MM.1S (cell line): Measurements from ENCODE around the gene FYN.

Experiments used
- DNase-seq: peaks from one replicate; pipeline ENCODE4 v3.0.0-alpha.2; 2015
- H2AFZ ChIP-seq: fragments of 300-600 bp; sonication (generic); 2 replicates; pipeline ENCODE4 v1.6.0; 2016; ENCODE audit warnings: antibody characterized with exemption, low read length
- H3F3A ChIP-seq: fragments of 300-600 bp; sonication (generic); 2 replicates; pipeline ENCODE4 v1.6.1; 2016; ENCODE audit warnings: mild to moderate bottlenecking, antibody characterized with exemption, low read length, moderate library complexity, mixed read lengths; ENCODE audit not compliant: insufficient read depth
- H3K27ac ChIP-seq: fragments of 300-600 bp; sonication (generic); 2 replicates; pipeline ENCODE4 v1.5.1; 2016; ENCODE audit warnings: mild to moderate bottlenecking, low read length
- H3K27me3 ChIP-seq: fragments of 300-600 bp; sonication (generic); replicated peaks from 2 replicates; pipeline ENCODE4 v1.6.0; 2016; ENCODE audit warnings: low read length; ENCODE audit not compliant: insufficient read depth
- H3K36me3 ChIP-seq: fragments of 300-600 bp; sonication (generic); replicated peaks from 2 replicates; pipeline ENCODE4 v1.6.1; 2016; ENCODE audit warnings: mild to moderate bottlenecking, low read length, mixed read lengths; ENCODE audit not compliant: insufficient read depth
- H3K4me1 ChIP-seq: fragments of 300-600 bp; sonication (generic); 2 replicates; pipeline ENCODE4 v1.6.1; 2016; ENCODE audit warnings: low read length, mixed read lengths
- H3K4me2 ChIP-seq: fragments of 300-600 bp; sonication (generic); 2 replicates; pipeline ENCODE4 v1.6.0; 2016; ENCODE audit warnings: low read depth, low read length
- H3K4me3 ChIP-seq: fragments of 300-600 bp; sonication (generic); 2 replicates; pipeline ENCODE4 v1.5.1; 2016; ENCODE audit warnings: low read length, mixed read lengths
- H3K79me2 ChIP-seq: fragments of 300-600 bp; sonication (generic); 2 replicates; pipeline ENCODE4 v1.6.1; 2016; ENCODE audit warnings: mixed run types, low read length, mixed read lengths
- H3K9ac ChIP-seq: fragments of 300-600 bp; sonication (generic); 2 replicates; pipeline ENCODE4 v1.6.1; 2016; ENCODE audit warnings: low read length, mixed read lengths
- H3K9me2 ChIP-seq: fragments of 300-600 bp; sonication (generic); replicated peaks from 2 replicates; pipeline ENCODE4 v1.6.1; 2016; ENCODE audit warnings: mild to moderate bottlenecking, low read length, mixed read lengths; ENCODE audit not compliant: insufficient read depth
- H3K9me3 ChIP-seq: fragments of 300-600 bp; sonication (generic); replicated peaks from 2 replicates; pipeline ENCODE4 v1.6.1; 2016; ENCODE audit warnings: mild to moderate bottlenecking, low read length, mixed read lengths; ENCODE audit not compliant: insufficient read depth
- H4K20me1 ChIP-seq: fragments of 300-600 bp; sonication (generic); 2 replicates; pipeline ENCODE4 v1.6.1; 2016; ENCODE audit warnings: mild to moderate bottlenecking, low read length, moderate library complexity, mixed read lengths; ENCODE audit not compliant: insufficient read depth
- CTCF ChIP-seq: fragments of 300-600 bp; sonication (generic); IDR thresholded peaks from 2 replicates; pipeline ENCODE4 v1.5.1; 2016; ENCODE audit warnings: antibody characterized with exemption, low read length, mixed read lengths
- EZH2 ChIP-seq: fragments of 300-600 bp; sonication (generic); optimal IDR thresholded peaks from 2 replicates; pipeline ENCODE3; 2017; ENCODE audit warnings: low read depth, mild to moderate bottlenecking, antibody characterized with exemption, low read length, mixed read lengths
- EZH2phosphoT487 ChIP-seq: fragments of 300-600 bp; sonication (generic); IDR thresholded peaks from 2 replicates; pipeline ENCODE4 v1.6.1; 2018; ENCODE audit warnings: antibody characterized with exemption, low read length

FYN gene

GRCh38 chr6:111803804-111804203 is 69.4 kb downstream of the FYN start:
- H3K4me3 ChIP-seq = no peak overlapping the region
- H3F3A ChIP-seq = no peaks in the 10 kb centered on the region
- no peaks in the 10 kb centered on the region for H3K9me2 ChIP-seq
- no peak for DNase-seq
- no peak overlapping the region for H3K9ac ChIP-seq
- no peaks in the 10 kb centered on the region for H3K27me3 ChIP-seq
- H3K4me1 ChIP-seq = peaks cover 19% of the 10 kb centered on the region
- TF ChIP-seq EZH2phosphoT487 (no peak), EZH2 (no peak), CTCF (no peak)
- H3K36me3 ChIP-seq = no peaks in the 10 kb centered on the region
- no peak overlapping the region for H3K27ac ChIP-seq
- no peaks in the 10 kb centered on the region for H3K79me2 ChIP-seq
- no peak overlapping the region for H2AFZ ChIP-seq
- H4K20me1 ChIP-seq = no peaks in the 10 kb centered on the region
- no peaks in the 10 kb centered on the region for H3K9me3 ChIP-seq
- H3K4me2 ChIP-seq = peak overlapping the region; percentile 26; the same call in 1 of the 2 replicates

- H3K9me2 ChIP-seq = no peaks in the 10 kb centered on the region
- peak overlapping the region; percentile 26; the same call in 1 of the 2 replicates for H3K4me2 ChIP-seq
- H2AFZ ChIP-seq = no peak overlapping the region
- H3K27ac ChIP-seq = no peak overlapping the region
- TF ChIP-seq EZH2 (no peak), EZH2phosphoT487 (no peak), CTCF (no peak)
- H3K4me1 ChIP-seq = peaks cover 19% of the 10 kb centered on the region
- H3K79me2 ChIP-seq = no peaks in the 10 kb centered on the region
- no peak overlapping the region for H3K4me3 ChIP-seq
- DNase-seq = peak; percentile 50
- no peaks in the 10 kb centered on the region for H3K27me3 ChIP-seq
- no peaks in the 10 kb centered on the region for H3K36me3 ChIP-seq
- H3K9me3 ChIP-seq = no peaks in the 10 kb centered on the region
- no peaks in the 10 kb centered on the region for H4K20me1 ChIP-seq
- no peak overlapping the region for H3K9ac ChIP-seq
- no peaks in the 10 kb centered on the region for H3F3A ChIP-seq
Observed at GRCh38 chr6:111803371-111803770, 69.9 kb downstream of the FYN start.

- no peak overlapping the region for H3K9ac ChIP-seq
- peak overlapping the region; percentile 26; the same call in 1 of the 2 replicates for H3K4me2 ChIP-seq
- no peak overlapping the region for H3K4me3 ChIP-seq
- no peak overlapping the region for H2AFZ ChIP-seq
- no peaks in the 10 kb centered on the region for H3K36me3 ChIP-seq
- no peaks in the 10 kb centered on the region for H4K20me1 ChIP-seq
- no peak for DNase-seq
- H3K4me1 ChIP-seq = peaks cover 19% of the 10 kb centered on the region
- TF ChIP-seq EZH2 = no peak
- TF ChIP-seq CTCF = no peak
- TF ChIP-seq EZH2phosphoT487 = no peak
- no peaks in the 10 kb centered on the region for H3K9me3 ChIP-seq
- H3K79me2 ChIP-seq = no peaks in the 10 kb centered on the region
- H3K27me3 ChIP-seq = no peaks in the 10 kb centered on the region
- H3K9me2 ChIP-seq = no peaks in the 10 kb centered on the region
- no peaks in the 10 kb centered on the region for H3F3A ChIP-seq
- no peak overlapping the region for H3K27ac ChIP-seq
Observed at GRCh38 chr6:111802720-111803330, 70.4 kb downstream of the FYN start.
